Measurements from ENCODE around the gene SLC35E1. TPM values are rescaled to one million over a fixed set of nuclear protein-coding genes. Genes with fewer than 3 reads are reported as not detected.

SLC35E1 gene
- total RNA-seq, 1 experiment from 2014 or later = 36.3 TPM

DNA sequence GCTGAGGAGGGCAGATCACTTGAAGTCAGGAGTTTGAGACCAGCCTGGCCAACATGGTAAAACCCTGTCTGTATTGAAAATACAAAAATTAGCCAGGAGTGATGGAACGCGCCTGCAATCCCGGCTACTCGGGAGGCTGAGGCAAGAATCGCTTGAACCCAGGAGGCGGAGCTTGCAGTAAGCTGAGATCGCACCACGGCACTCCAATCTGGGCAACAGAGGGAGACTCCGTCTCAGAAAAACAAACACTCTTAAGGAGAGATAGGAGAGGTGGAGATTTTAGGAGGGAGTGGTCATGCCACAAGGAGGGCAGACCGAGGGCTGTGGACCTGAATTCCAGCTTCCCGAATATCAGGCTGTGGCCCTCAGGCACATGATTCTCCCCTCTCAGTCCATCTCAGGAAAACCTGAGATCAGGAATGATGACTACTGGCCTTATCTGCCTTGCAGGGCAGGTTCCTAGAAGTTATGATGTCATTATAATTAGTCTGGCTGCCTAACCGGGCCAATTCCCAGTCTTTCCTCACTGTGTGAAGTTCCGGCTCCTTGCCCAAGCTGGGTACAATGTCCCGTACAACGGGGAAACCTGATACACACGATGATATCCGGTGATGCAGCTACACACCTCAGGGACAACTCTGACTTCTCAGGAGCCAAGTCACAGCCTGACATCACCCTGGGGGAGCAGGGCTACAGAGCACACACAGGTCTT, 2.5 kb downstream of the SLC35E1 start:
- BruUV-seq (replicated peaks) = no TSS peak
- CTCF ChIA-PET = no interaction called here

DNA sequence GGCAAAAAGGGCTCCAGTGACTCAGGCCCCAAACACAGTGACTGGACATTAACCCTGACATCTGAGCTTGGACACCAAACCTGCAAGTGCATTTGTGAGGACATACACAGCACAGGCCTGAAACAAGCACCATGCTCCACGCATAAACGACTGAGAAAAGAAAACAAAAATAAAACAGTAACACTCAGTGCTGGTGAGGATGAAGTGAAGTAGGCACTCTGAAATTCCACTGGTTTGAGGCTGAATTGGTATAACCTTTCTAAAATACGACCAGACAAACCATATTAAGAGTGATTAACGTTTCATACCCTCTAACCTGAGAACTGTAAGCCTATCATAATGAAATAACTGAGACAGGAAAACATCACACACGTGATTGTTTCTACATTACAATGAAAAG, 5.5 kb downstream of the SLC35E1 start:
- H3K4me1 ChIP-seq (ENCODE audit: insufficient read depth, low read length, poor library complexity, severe bottlenecking) = peaks cover 6% of the 10 kb centered on the region
- POLR2A ChIA-PET (ENCODE audit: low non-redundant PET) = no interaction called here
- no peaks in the 10 kb centered on the region for H3K27me3 ChIP-seq (replicated peaks; ENCODE audit: insufficient read depth, low read depth, low read length, poor library complexity)
- TF ChIP-seq EZH2 (IDR thresholded peaks at IDR 0.05; ENCODE audit: borderline replicate concordance, low read depth, low read length, poor library complexity, severe bottlenecking) = no peak
- TF ChIP-seq, protein P1, sequence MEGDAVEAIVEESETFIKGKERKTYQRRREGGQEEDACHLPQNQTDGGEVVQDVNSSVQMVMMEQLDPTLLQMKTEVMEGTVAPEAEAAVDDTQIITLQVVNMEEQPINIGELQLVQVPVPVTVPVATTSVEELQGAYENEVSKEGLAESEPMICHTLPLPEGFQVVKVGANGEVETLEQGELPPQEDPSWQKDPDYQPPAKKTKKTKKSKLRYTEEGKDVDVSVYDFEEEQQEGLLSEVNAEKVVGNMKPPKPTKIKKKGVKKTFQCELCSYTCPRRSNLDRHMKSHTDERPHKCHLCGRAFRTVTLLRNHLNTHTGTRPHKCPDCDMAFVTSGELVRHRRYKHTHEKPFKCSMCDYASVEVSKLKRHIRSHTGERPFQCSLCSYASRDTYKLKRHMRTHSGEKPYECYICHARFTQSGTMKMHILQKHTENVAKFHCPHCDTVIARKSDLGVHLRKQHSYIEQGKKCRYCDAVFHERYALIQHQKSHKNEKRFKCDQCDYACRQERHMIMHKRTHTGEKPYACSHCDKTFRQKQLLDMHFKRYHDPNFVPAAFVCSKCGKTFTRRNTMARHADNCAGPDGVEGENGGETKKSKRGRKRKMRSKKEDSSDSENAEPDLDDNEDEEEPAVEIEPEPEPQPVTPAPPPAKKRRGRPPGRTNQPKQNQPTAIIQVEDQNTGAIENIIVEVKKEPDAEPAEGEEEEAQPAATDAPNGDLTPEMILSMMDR (conservative IDR thresholded peaks at IDR 0.05; ENCODE audit: low read depth, low read length) = no peak
- H3K9me3 ChIP-seq (ENCODE audit: low read depth, low read length, poor library complexity, severe bottlenecking) = no peaks in the 10 kb centered on the region
- intact Hi-C loops (cut with micrococcal nuclease; ENCODE audit: unreplicated experiment) = no loop called here
- no TSS peak for BruUV-seq (replicated peaks)
- CTCF ChIA-PET = no interaction called here
- H3K4me3 ChIP-seq (ENCODE audit: low read depth, low read length, poor library complexity, severe bottlenecking) = no peak overlapping the region
- no peak for DNase-seq (ENCODE audit: low spot score)
- no peak overlapping the region for H3K27ac ChIP-seq (ENCODE audit: low read depth, low read length, poor library complexity, severe bottlenecking)
- H3K36me3 ChIP-seq (ENCODE audit: insufficient read depth, low read length, poor library complexity, severe bottlenecking) = peaks cover 54% of the 10 kb centered on the region

More for the DNA sequence above, 2.5 kb downstream of the SLC35E1 start:
- no peaks in the 10 kb centered on the region for H3K9me3 ChIP-seq (ENCODE audit: low read depth, low read length, poor library complexity, severe bottlenecking)
- H3K27ac ChIP-seq (ENCODE audit: low read depth, low read length, poor library complexity, severe bottlenecking) = no peak overlapping the region
- intact Hi-C loops (cut with micrococcal nuclease; ENCODE audit: unreplicated experiment) = loop anchor here (5.0 kb wide), 1 partner anchor 58 kb away; the partner anchor contains the start of gene MED26
- no peaks in the 10 kb centered on the region for H3K27me3 ChIP-seq (replicated peaks; ENCODE audit: insufficient read depth, low read depth, low read length, poor library complexity)
- peaks cover 10% of the 10 kb centered on the region for H3K4me1 ChIP-seq (ENCODE audit: insufficient read depth, low read length, poor library complexity, severe bottlenecking)
- TF ChIP-seq, protein P1 (conservative IDR thresholded peaks at IDR 0.05; ENCODE audit: low read depth, low read length) = no peak
- no peak for TF ChIP-seq EZH2 (IDR thresholded peaks at IDR 0.05; ENCODE audit: borderline replicate concordance, low read depth, low read length, poor library complexity, severe bottlenecking)
- peaks cover 40% of the 10 kb centered on the region for H3K36me3 ChIP-seq (ENCODE audit: insufficient read depth, low read length, poor library complexity, severe bottlenecking)
- H3K4me3 ChIP-seq (ENCODE audit: low read depth, low read length, poor library complexity, severe bottlenecking) = no peak overlapping the region
- POLR2A ChIA-PET (ENCODE audit: low non-redundant PET) = no interaction called here
- no peak for DNase-seq (ENCODE audit: low spot score)

DNA sequence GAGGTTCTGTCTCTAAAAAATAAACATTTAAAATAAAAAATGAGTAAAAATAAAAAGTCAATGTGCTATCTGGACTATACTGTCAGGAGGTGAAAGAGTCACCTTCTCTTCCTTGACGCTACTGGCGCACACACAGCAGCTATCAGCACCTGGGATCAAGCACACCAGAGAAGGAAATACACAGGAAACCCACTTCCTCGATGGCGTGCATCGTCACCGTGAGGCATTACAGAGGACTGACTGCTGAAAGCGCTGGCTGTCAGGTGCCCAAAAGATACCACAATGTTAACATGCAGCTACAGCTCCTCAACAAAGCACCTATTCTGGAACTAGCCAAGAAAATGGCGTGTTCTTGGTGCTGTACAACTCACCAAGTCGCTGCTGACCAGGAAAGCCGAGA, 6.1 kb downstream of the SLC35E1 start:
- Histone ChIP-seq H3K4me3 (ENCODE audit: low read depth, low read length, poor library complexity, severe bottlenecking) (no peak overlapping the region), H3K27me3 (replicated peaks; ENCODE audit: insufficient read depth, low read depth, low read length, poor library complexity) (no peaks in the 10 kb centered on the region), H3K9me3 (ENCODE audit: low read depth, low read length, poor library complexity, severe bottlenecking) (no peaks in the 10 kb centered on the region), H3K36me3 (ENCODE audit: insufficient read depth, low read length, poor library complexity, severe bottlenecking) (peaks cover 55% of the 10 kb centered on the region), H3K4me1 (ENCODE audit: insufficient read depth, low read length, poor library complexity, severe bottlenecking) (peaks cover 2% of the 10 kb centered on the region), H3K27ac (ENCODE audit: low read depth, low read length, poor library complexity, severe bottlenecking) (no peak overlapping the region)
- TF ChIP-seq EZH2 (IDR thresholded peaks at IDR 0.05; ENCODE audit: borderline replicate concordance, low read depth, low read length, poor library complexity, severe bottlenecking) = no peak
- TF ChIP-seq, protein P1 (conservative IDR thresholded peaks at IDR 0.05; ENCODE audit: low read depth, low read length) = no peak
- POLR2A ChIA-PET (ENCODE audit: low non-redundant PET) = no interaction called here
- CTCF ChIA-PET = no interaction called here
- intact Hi-C loops (cut with micrococcal nuclease; ENCODE audit: unreplicated experiment) = no loop called here
- no TSS peak for BruUV-seq (replicated peaks)
- no peak for DNase-seq (ENCODE audit: low spot score)
